Measurements from ENCODE around the gene TMPRSS7. TPM values are rescaled to one million over a fixed set of nuclear protein-coding genes. Genes with fewer than 3 reads are reported as not detected.

TMPRSS7 gene
- total RNA-seq, 4 donors from 2014 or later = not detected

GRCh38 chr3:112009670-112010069 is 24.9 kb upstream of the TMPRSS7 start:
- H3K9me3 ChIP-seq = no peaks in the 10 kb centered on the region
- intact Hi-C loops (cut with DNase I) = no loop called here
- H3K36me3 ChIP-seq = no peaks in the 10 kb centered on the region
- peaks cover 0 to 21% (median 6%) of the 10 kb centered on the region in 3 donors for H3K4me1 ChIP-seq
- no peak for TF ChIP-seq CTCF (IDR thresholded peaks at IDR 0.05)
- no peak for TF ChIP-seq POLR2A (IDR thresholded peaks at IDR 0.05)
- no peaks in the 10 kb centered on the region for H3K27me3 ChIP-seq
- no peak overlapping the region for H3K27ac ChIP-seq
- DNase-seq = no peak
- WGBS, 2 donors = 80 to 89% methylated on average over 2 of the region's 2 CpGs
- no peak overlapping the region for H3K4me3 ChIP-seq

GRCh38 chr3:112010636-112011035 is 23.9 kb upstream of the TMPRSS7 start:
- no peak overlapping the region for H3K27ac ChIP-seq
- no peaks in the 10 kb centered on the region for H3K36me3 ChIP-seq
- no peaks in the 10 kb centered on the region for H3K9me3 ChIP-seq
- no peak overlapping the region for H3K4me3 ChIP-seq
- DNase-seq = no peak
- H3K27me3 ChIP-seq = no peaks in the 10 kb centered on the region
- H3K4me1 ChIP-seq = peaks cover 0 to 21% (median 6%) of the 10 kb centered on the region in 3 donors
- intact Hi-C loops (cut with DNase I) = no loop called here
- TF ChIP-seq POLR2A (IDR thresholded peaks at IDR 0.05) (no peak), CTCF (IDR thresholded peaks at IDR 0.05) (no peak)
- 66 to 90% methylated on average over 3 of the region's 3 CpGs for WGBS, 2 donors

- H3K36me3 ChIP-seq = no peaks in the 10 kb centered on the region
- intact Hi-C loops (cut with DNase I) = no loop called here
- no peaks in the 10 kb centered on the region for H3K27me3 ChIP-seq
- DNase-seq = no peak
- no peaks in the 10 kb centered on the region for H3K9me3 ChIP-seq
- TF ChIP-seq CTCF (IDR thresholded peaks at IDR 0.05) (no peak), POLR2A (IDR thresholded peaks at IDR 0.05) (no peak)
- WGBS, 2 donors = 86 to 88% methylated on average over 1 to 5 of the region's 6 CpGs
- no peak overlapping the region for H3K27ac ChIP-seq
- H3K4me1 ChIP-seq = peaks cover 0 to 21% (median 6%) of the 10 kb centered on the region in 3 donors
- H3K4me3 ChIP-seq = no peak overlapping the region
Measured at GRCh38 chr3:112011376-112011940, 23.1 kb upstream of the TMPRSS7 start.

- Histone ChIP-seq H3K27me3 (no peaks in the 10 kb centered on the region), H3K9me3 (no peaks in the 10 kb centered on the region), H3K4me1 (peaks cover 0 to 21% (median 6%) of the 10 kb centered on the region in 3 donors), H3K36me3 (no peaks in the 10 kb centered on the region), H3K4me3 (no peak overlapping the region), H3K27ac (no peak overlapping the region)
- DNase-seq = no peak
- intact Hi-C loops (cut with DNase I) = no loop called here
- WGBS, 2 donors = 65 to 71% methylated on average over 6 of the region's 6 CpGs
- TF ChIP-seq CTCF (IDR thresholded peaks at IDR 0.05) (no peak), POLR2A (IDR thresholded peaks at IDR 0.05) (no peak)
Measured at GRCh38 chr3:112012205-112012992, 22.1 kb upstream of the TMPRSS7 start.

GRCh38 chr3:112013058-112013783 is 21.3 kb upstream of the TMPRSS7 start:
- Histone ChIP-seq H3K9me3 (no peaks in the 10 kb centered on the region), H3K36me3 (no peaks in the 10 kb centered on the region), H3K4me3 (no peak overlapping the region), H3K4me1 (peaks cover 0 to 21% (median 3%) of the 10 kb centered on the region in 3 donors), H3K27me3 (no peaks in the 10 kb centered on the region), H3K27ac (no peak overlapping the region)
- no peak for DNase-seq
- intact Hi-C loops (cut with DNase I) = no loop called here
- peak in 1 of 4 donors; percentile 12 for TF ChIP-seq POLR2A (IDR thresholded peaks at IDR 0.05)
- peak; percentile 34 to 73 (median 63) for TF ChIP-seq CTCF (IDR thresholded peaks at IDR 0.05)
- WGBS, 2 donors = 38 to 41% methylated on average over 14 to 19 of the region's 19 CpGs
